ENCODE data around the gene FRMD4A.

GRCh38 chr10:13703997-13704536, 626.7 kb downstream of the FRMD4A start:
- no peak for TF ChIP-seq CTCF (IDR thresholded peaks at IDR 0.05)
- TF ChIP-seq EP300 (IDR thresholded peaks at IDR 0.05) = no peak
- no peak for TF ChIP-seq POLR2A (IDR thresholded peaks at IDR 0.05)

Measured in stomach (tissue), 4 donors.